AG09309 (cell line): ENCODE data around the gene WDFY2.

Source experiments
- DNase-seq: peaks from one replicate; pipeline ENCODE4 v3.0.0-alpha.2; 2010; ENCODE audit warnings: low read depth
- H3K4me3 ChIP-seq: 2 replicates; pipeline ENCODE4 v1.5.1; 2011; ENCODE audit warnings: mild to moderate bottlenecking, low read depth, low read length, moderate library complexity; ENCODE audit not compliant: control insufficient read depth
- TF ChIP-seq, protein P1 (sequence below): IDR thresholded peaks from 2 replicates; pipeline ENCODE4 v1.5.1; 2011; ENCODE audit warnings: mild to moderate bottlenecking, low read depth, low read length, inconsistent platforms; ENCODE audit not compliant: insufficient read depth, control insufficient read depth; ENCODE audit errors: missing control alignments

WDFY2 gene

GRCh38 chr13:51814825-51815650 is 230.8 kb downstream of the WDFY2 start:
- TF ChIP-seq, protein P1, sequence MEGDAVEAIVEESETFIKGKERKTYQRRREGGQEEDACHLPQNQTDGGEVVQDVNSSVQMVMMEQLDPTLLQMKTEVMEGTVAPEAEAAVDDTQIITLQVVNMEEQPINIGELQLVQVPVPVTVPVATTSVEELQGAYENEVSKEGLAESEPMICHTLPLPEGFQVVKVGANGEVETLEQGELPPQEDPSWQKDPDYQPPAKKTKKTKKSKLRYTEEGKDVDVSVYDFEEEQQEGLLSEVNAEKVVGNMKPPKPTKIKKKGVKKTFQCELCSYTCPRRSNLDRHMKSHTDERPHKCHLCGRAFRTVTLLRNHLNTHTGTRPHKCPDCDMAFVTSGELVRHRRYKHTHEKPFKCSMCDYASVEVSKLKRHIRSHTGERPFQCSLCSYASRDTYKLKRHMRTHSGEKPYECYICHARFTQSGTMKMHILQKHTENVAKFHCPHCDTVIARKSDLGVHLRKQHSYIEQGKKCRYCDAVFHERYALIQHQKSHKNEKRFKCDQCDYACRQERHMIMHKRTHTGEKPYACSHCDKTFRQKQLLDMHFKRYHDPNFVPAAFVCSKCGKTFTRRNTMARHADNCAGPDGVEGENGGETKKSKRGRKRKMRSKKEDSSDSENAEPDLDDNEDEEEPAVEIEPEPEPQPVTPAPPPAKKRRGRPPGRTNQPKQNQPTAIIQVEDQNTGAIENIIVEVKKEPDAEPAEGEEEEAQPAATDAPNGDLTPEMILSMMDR: peak; percentile 88
- peak overlapping the region; percentile 24 for H3K4me3 ChIP-seq
- no peak for DNase-seq

GRCh38 chr13:51815848-51816247 is 231.6 kb downstream of the WDFY2 start:
- H3K4me3 ChIP-seq: no peak overlapping the region
- TF ChIP-seq, protein P1: no peak
- no peak for DNase-seq

GRCh38 chr13:51816604-51817249 is 232.5 kb downstream of the WDFY2 start:
- H3K4me3 ChIP-seq: no peak overlapping the region
- no peak for DNase-seq
- TF ChIP-seq, protein P1: no peak
